SK-N-MC (cell line): ENCODE data around the gene LRRC28.
A peak's percentile ranks its signal among the peaks of the same experiment; 100 is the strongest.

ENCODE experiments used
- DNase-seq: peaks from one replicate; pipeline ENCODE4 v3.0.0-alpha.2; 2011; ENCODE audit warnings: low read depth, low spot score
- H3K27ac ChIP-seq: fragments of 200-600 bp; sonication (generic); 2 replicates; pipeline ENCODE4 v1.5.1; 2016; ENCODE audit warnings: mixed run types
- H3K36me3 ChIP-seq: fragments of 200-600 bp; sonication (generic); 2 replicates; pipeline ENCODE4 v1.6.1; 2017; ENCODE audit warnings: antibody characterized with exemption, low read length, mixed read lengths; ENCODE audit not compliant: insufficient read depth
- H3K4me3 ChIP-seq: fragments of 200-600 bp; sonication (generic); 2 replicates; pipeline ENCODE4 v1.5.1; 2016
- H3K9ac ChIP-seq: fragments of 200-600 bp; sonication (generic); 2 replicates; pipeline ENCODE4 v1.8.0; 2017; ENCODE audit warnings: mixed run types, mixed read lengths; ENCODE audit not compliant: insufficient read length
- H3K9me3 ChIP-seq: fragments of 200-600 bp; sonication (generic); 2 replicates; pipeline ENCODE4 v1.6.1; 2017; ENCODE audit warnings: low read depth, mild to moderate bottlenecking, antibody characterized with exemption, low read length, moderate library complexity, mixed read lengths
- EZH2 ChIP-seq: fragments of 200-600 bp; sonication (generic); IDR thresholded peaks from one replicate; pipeline ENCODE4 v1.6.1; 2017; ENCODE audit warnings: antibody characterized with exemption
- FOXP2 ChIP-seq: optimal IDR thresholded peaks from 2 replicates; pipeline ENCODE3; 2011; ENCODE audit warnings: mild to moderate bottlenecking, moderate library complexity; ENCODE audit not compliant: insufficient read depth; ENCODE audit errors: extremely low read length, control extremely low read depth
- POLR2AphosphoS5 ChIP-seq: IDR thresholded peaks from 2 replicates; pipeline ENCODE4 v1.6.1; 2012; ENCODE audit warnings: mild to moderate bottlenecking, low read depth, low read length, borderline replicate concordance

LRRC28 gene

DNA sequence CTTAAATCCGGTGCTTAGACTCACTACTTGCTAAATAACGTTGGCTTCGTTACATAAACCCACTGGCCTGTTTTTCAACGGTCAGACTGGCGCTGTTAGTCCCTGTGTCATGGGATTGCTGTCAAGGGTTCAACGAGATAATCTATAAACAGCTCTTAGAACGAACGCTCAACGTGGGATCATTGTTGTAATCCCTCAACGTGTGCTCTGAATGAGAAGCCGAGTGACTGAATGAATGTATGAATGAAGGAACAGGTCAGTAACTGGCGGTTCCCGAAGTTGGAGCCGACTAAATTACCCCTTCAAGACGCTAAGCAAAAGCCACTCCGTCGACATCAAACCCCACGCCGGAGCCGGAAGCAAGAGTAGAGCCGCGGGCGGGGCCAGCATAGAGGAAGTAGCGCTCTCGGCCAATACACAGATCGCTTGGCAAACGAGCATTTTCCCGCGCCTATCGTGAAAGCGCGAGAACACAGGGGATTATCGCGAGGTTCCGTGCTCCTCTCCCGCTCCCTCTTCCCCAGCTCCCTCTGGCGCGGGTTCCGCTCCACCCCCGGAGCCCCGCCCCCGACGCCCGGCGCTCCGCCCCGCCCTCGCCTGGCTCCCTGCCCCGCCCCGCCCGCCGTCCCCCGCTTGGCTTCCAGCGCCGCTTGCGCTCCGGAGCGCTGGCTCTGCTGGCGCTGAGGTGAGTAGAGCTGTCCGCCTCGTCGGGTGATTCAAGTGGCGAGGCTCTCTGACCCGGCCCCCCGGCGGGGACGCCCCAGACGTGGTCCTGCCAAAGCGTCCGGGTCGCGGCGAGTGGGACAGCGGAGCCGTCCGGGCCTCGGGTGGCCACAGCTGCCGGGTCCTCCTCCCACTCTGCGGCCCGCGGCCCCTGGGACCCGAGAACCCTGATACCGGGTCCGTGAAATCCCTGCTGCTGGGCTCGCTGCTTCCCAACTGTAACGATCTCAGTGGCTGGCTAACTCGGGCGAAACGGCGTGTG, at the start of gene LRRC28:
TSS of gene LRRC28 (plus strand) at position 625 of the 985 bp plus-strand sequence. CDS start 4,477 bp downstream, outside the sequence.
- TF ChIP-seq POLR2AphosphoS5 (peak; percentile 91), FOXP2 (no peak)

DNA sequence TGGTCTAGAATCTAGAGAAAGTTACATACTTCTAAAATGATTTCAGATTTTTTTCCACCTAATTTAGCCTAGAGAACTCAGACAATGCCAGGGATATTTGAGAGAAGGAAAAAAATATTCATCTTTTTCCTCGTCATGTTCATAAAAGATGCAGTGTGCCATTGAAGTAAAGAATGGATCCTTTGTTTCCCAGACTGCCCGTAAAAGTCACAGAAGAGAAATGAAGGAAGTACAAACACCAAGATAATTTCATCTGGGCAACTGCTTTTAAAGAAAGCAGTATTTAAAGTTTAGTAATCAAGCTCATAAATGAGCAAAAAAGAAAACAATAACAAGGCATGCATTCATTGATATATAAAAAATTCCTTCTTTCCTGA, 49.1 kb upstream of the LRRC28 start:
- Histone ChIP-seq H3K4me3 (no peak overlapping the region), H3K9ac (no peak overlapping the region), H3K9me3 (no peaks in the 10 kb centered on the region), H3K27ac (no peak overlapping the region), H3K36me3 (no peaks in the 10 kb centered on the region)
- DNase-seq: no peak
- TF ChIP-seq POLR2AphosphoS5 (no peak), FOXP2 (no peak), EZH2 (no peak)

More for the DNA sequence above, at the start of gene LRRC28:
- H3K9me3 ChIP-seq: no peaks in the 10 kb centered on the region
- H3K27ac ChIP-seq: peak within 1 kb of the TSS; percentile 98
- no peaks in the 10 kb centered on the region for H3K36me3 ChIP-seq
- peak; percentile 97 for DNase-seq
- peak within 1 kb of the TSS; percentile 92 for H3K9ac ChIP-seq
- peak within 1 kb of the TSS; percentile 89 for H3K4me3 ChIP-seq

DNA sequence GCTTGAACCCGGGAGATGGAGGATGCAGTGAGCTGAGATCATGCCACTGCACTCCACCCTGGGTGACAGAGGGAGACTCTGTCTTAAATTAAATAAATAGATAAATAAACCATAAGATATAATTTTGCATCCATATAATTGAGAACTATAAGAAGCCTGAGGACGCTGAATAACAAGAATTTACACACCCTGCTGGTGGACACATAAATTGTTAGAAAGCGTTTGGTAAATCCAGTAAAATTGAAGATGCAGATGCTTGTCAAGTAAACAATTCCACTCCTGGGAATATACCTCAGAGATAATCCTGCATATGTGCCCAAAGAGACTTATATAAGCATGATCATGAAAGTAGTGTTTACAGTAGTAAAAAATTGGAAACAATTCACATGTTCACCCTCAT, 43.6 kb upstream of the LRRC28 start:
- Histone ChIP-seq H3K9ac (no peak overlapping the region), H3K4me3 (no peak overlapping the region), H3K9me3 (no peaks in the 10 kb centered on the region), H3K36me3 (no peaks in the 10 kb centered on the region), H3K27ac (no peak overlapping the region)
- no peak for TF ChIP-seq POLR2AphosphoS5
- TF ChIP-seq FOXP2: no peak
- TF ChIP-seq EZH2: no peak
- no peak for DNase-seq

DNA sequence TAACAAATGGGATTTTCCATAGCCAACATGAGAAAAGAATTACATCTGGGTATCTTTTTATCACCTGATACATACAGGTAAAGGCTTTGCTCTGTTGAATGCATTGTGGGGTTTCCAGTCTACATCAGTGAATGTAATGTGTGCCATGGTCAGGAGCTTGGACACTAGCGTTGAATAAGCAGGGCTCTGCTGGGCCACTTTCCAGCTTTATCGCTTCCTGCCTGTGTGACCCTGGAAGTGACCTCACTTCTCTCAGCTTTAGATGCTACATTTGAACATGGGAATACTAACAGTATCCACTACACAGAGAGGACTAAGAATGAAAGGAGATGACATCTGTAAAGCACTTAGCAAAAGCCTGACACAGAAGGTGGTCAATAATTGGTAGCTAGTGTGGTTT, 42.0 kb upstream of the LRRC28 start:
- DNase-seq: no peak
- Histone ChIP-seq H3K9ac (no peak overlapping the region), H3K27ac (no peak overlapping the region), H3K9me3 (no peaks in the 10 kb centered on the region), H3K36me3 (no peaks in the 10 kb centered on the region), H3K4me3 (no peak overlapping the region)
- TF ChIP-seq POLR2AphosphoS5: no peak

DNA sequence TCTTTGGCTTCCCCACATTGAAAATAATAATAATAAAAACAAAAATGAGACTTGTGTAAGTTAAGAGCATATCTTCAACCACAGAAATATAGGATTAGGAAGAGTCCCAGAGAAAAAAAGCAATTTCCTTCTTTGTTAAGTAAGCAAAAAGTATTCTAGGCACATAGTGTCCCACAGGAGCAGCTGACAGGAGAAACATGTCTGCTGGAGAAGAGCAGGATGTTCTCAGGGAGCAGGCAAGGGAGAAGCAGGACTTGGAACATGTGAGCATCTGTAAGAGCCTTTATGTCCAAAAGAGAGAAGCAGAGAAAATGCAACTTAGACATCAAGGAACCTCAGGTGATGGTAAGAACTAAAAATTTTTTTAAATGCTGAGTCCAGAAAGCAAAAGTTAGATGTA, 40.9 kb upstream of the LRRC28 start:
- no peak for DNase-seq
- Histone ChIP-seq H3K4me3 (no peak overlapping the region), H3K9ac (no peak overlapping the region), H3K36me3 (no peaks in the 10 kb centered on the region), H3K27ac (no peak overlapping the region), H3K9me3 (no peaks in the 10 kb centered on the region)
- no peak for TF ChIP-seq EZH2
- no peak for TF ChIP-seq FOXP2
- TF ChIP-seq POLR2AphosphoS5: no peak

DNA sequence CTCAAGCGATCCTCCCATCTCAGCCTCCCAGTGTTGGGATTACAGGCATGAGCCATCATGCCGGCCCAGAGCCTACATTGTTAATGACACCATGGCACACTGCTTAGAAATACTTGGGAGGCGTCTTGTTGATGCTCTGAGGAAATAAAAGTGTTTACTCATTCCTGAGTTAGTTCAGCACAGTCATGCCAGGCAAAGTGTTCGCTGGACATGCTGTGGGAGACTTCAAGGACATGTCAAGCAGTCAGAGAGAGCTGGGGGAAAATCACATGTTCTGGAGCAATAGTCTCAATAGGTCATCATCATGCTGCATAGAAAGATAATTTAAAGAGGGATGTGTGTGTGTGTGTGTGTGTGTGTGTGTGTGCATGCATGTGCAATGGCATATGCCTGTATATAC, 39.4 kb upstream of the LRRC28 start:
- Histone ChIP-seq H3K9me3 (no peaks in the 10 kb centered on the region), H3K4me3 (no peak overlapping the region), H3K27ac (no peak overlapping the region), H3K36me3 (no peaks in the 10 kb centered on the region), H3K9ac (no peak overlapping the region)
- TF ChIP-seq POLR2AphosphoS5 (no peak), EZH2 (no peak), FOXP2 (no peak)
- DNase-seq: no peak

DNA sequence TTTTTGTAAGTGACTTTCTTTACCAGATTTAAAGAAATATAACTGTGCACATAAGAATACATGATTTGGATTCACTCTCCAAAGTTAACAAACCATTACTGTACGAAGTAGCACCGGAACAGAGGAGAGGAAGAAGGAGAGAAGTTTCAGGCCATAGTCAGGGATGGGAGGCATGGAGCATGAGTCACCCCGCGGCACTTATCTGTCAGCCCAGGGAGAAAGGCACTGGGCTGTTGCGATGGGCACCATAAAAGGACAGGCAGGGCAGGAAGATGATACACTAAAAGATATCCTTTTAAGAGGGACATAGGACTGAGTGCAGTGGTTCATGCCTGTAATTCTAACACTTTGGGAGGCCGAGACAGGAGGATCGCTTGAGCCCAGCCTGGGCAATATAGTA, 38.9 kb upstream of the LRRC28 start:
- H3K27ac ChIP-seq: no peak overlapping the region
- no peak for DNase-seq
- no peak overlapping the region for H3K9ac ChIP-seq
- no peaks in the 10 kb centered on the region for H3K36me3 ChIP-seq
- no peak overlapping the region for H3K4me3 ChIP-seq
- no peaks in the 10 kb centered on the region for H3K9me3 ChIP-seq
- TF ChIP-seq EZH2: no peak
- no peak for TF ChIP-seq FOXP2
- TF ChIP-seq POLR2AphosphoS5: no peak

DNA sequence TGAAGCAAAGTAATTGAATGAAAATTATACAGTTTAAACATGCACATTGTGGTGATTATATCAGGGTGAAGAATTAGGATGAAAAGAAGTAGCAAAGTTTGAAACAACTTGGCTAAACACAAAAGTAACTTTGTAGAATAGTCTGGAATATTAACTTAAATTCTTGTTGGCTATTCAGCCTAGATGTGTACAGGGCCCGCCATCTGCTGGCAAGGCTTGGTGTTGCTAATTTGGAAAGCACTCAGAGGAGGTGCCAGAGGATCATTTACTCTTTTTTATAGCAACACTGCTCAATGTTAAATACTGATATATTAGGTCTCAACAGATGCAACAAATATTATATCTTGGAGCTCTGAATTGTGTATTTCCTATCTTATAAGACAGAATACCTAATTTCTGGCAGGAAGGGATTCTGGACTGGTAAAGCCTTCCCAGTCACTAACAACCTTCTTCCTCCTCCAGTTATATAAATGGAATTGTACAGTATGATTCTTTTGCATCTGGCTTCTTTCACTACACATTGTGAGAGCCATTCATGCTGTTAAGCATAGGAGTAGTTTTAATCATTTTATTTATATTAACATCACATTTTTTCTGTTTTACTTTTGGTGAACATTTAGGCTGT, 38.0 kb upstream of the LRRC28 start:
- Histone ChIP-seq H3K27ac (no peak overlapping the region), H3K36me3 (peaks cover 6% of the 10 kb centered on the region), H3K4me3 (no peak overlapping the region), H3K9ac (no peak overlapping the region), H3K9me3 (no peaks in the 10 kb centered on the region)
- TF ChIP-seq POLR2AphosphoS5: no peak
- no peak for TF ChIP-seq EZH2
- TF ChIP-seq FOXP2: no peak
- peak; percentile 39 for DNase-seq
